Measurements from ENCODE around the gene LUC7L. TPM values are rescaled to one million over a fixed set of nuclear protein-coding genes. Genes with fewer than 3 reads are reported as not detected.
"Not testable (repeated sequence)": the region's sequence is repeated elsewhere in the genome, so short reads cannot be mapped to it uniquely, and the experiment has no call there.

The LUC7L gene
- total RNA-seq, 1 donor from 2014 or later: 79.3 TPM

GRCh38 chr16:268141-269053 is 39.1 kb upstream of the LUC7L start:
- no peaks in the 10 kb centered on the region for H3K9me3 ChIP-seq
- H3K27ac ChIP-seq: no peak overlapping the region
- H3K4me3 ChIP-seq: no peak overlapping the region
- no peaks in the 10 kb centered on the region for H3K27me3 ChIP-seq
- TF ChIP-seq CTCF (IDR thresholded peaks at IDR 0.05) (no peak), POLR2AphosphoS5 (IDR thresholded peaks at IDR 0.05; ENCODE audit: insufficient read depth in 1 of 2, low read depth in 1 of 2) (no peak), POLR2A (IDR thresholded peaks at IDR 0.05) (no peak)
- H3K36me3 ChIP-seq: peaks cover 0 to 16% of the 10 kb centered on the region in 2 donors
- no peaks in the 10 kb centered on the region for H3K4me1 ChIP-seq
- no peak for DNase-seq (ENCODE audit: extremely low spot score in 2 of 2)
- intact Hi-C loops (cut with DNase I): no loop called here

- H3K4me1 ChIP-seq; H3K4me3 ChIP-seq; H3K27me3 ChIP-seq; intact Hi-C loops (cut with DNase I); DNase-seq (ENCODE audit: extremely low spot score in 2 of 2); H3K9me3 ChIP-seq; H3K27ac ChIP-seq: not testable (repeated sequence)
- H3K36me3 ChIP-seq: peaks cover 0 to 22% of the 10 kb centered on the region in 2 donors
These were observed 38.3 kb upstream of the LUC7L start for GRCh38 chr16:267562-267961.

- Histone ChIP-seq H3K9me3 (no peaks in the 10 kb centered on the region), H3K36me3 (peaks cover 0 to 24% of the 10 kb centered on the region in 2 donors), H3K4me1 (no peaks in the 10 kb centered on the region), H3K4me3 (no peak overlapping the region), H3K27me3 (no peaks in the 10 kb centered on the region), H3K27ac (no peak overlapping the region)
- DNase-seq (ENCODE audit: extremely low spot score in 2 of 2): no peak
- TF ChIP-seq POLR2AphosphoS5 (IDR thresholded peaks at IDR 0.05; ENCODE audit: insufficient read depth in 1 of 2, low read depth in 1 of 2): no peak
- TF ChIP-seq POLR2A (IDR thresholded peaks at IDR 0.05): no peak
- no peak for TF ChIP-seq CTCF (IDR thresholded peaks at IDR 0.05)
- intact Hi-C loops (cut with DNase I): no loop called here
These were observed 37.3 kb upstream of the LUC7L start for GRCh38 chr16:266258-267164.

- intact Hi-C loops (cut with DNase I): no loop called here
- TF ChIP-seq CTCF (IDR thresholded peaks at IDR 0.05) (no peak), POLR2A (IDR thresholded peaks at IDR 0.05) (no peak), POLR2AphosphoS5 (IDR thresholded peaks at IDR 0.05; ENCODE audit: insufficient read depth in 1 of 2, low read depth in 1 of 2) (no peak)
- no peaks in the 10 kb centered on the region for H3K4me1 ChIP-seq
- no peak overlapping the region for H3K27ac ChIP-seq
- no peaks in the 10 kb centered on the region for H3K27me3 ChIP-seq
- H3K4me3 ChIP-seq: no peak overlapping the region
- peaks cover 0 to 32% of the 10 kb centered on the region in 2 donors for H3K36me3 ChIP-seq
- no peaks in the 10 kb centered on the region for H3K9me3 ChIP-seq
- no peak for DNase-seq (ENCODE audit: extremely low spot score in 2 of 2)
These were observed 36.5 kb upstream of the LUC7L start for GRCh38 chr16:265711-266110.

GRCh38 chr16:265002-265529 is 35.8 kb upstream of the LUC7L start:
- TF ChIP-seq POLR2AphosphoS5 (IDR thresholded peaks at IDR 0.05; ENCODE audit: insufficient read depth in 1 of 2, low read depth in 1 of 2) (no peak), POLR2A (IDR thresholded peaks at IDR 0.05) (no peak), CTCF (IDR thresholded peaks at IDR 0.05) (no peak)
- DNase-seq (ENCODE audit: extremely low spot score in 2 of 2): no peak
- intact Hi-C loops (cut with DNase I): no loop called here

More at GRCh38 chr16:265002-265529, 35.8 kb upstream of the LUC7L start:
- Histone ChIP-seq H3K4me1 (no peaks in the 10 kb centered on the region), H3K36me3 (peaks cover 0 to 35% of the 10 kb centered on the region in 2 donors), H3K27me3 (no peaks in the 10 kb centered on the region), H3K27ac (no peak overlapping the region), H3K9me3 (no peaks in the 10 kb centered on the region), H3K4me3 (no peak overlapping the region)
